ENCODE results near the gene MLH1. TPM values are rescaled to one million over a fixed set of nuclear protein-coding genes. Genes with fewer than 3 reads are reported as not detected.
"Not testable (repeated sequence)": the region's sequence is repeated elsewhere in the genome, so short reads cannot be mapped to it uniquely, and the experiment has no call there.

MLH1 gene
- total and polyA plus RNA-seq, 10 donors = 16.6 to 38.8 (median 30.4) TPM

DNA sequence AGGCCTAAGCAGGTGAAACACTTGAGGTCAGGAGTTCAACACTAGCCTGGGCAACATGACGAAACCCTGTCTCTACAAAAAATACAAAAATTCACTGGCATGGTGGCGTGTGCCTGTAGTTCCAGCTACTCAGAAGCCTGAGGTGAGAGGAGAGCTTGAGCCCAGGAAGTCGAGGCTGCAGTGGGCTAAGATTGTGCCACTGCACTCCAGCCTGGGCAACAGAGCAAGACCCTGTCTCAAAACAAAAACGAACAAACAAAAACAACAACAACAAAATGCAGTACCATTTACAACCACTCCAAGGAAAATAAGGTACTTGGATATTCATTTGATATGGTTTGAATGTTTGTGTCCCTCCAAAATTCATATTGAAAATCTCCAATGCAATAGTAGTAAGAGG lies 32.8 kb upstream of the MLH1 start:
- 83 to 91% (median 88%) methylated on average over 4 of the region's 4 CpGs for WGBS, 5 donors
- DNase-seq = no peak
- Histone ChIP-seq H3K27ac (no peak overlapping the region), H3K4me3 (no peak overlapping the region), H3K36me3 (no peaks in the 10 kb centered on the region), H3K4me1 (peaks cover 0 to 25% (median 4%) of the 10 kb centered on the region in 6 donors), H3K9me3 (no peaks in the 10 kb centered on the region), H3K27me3 (replicated peaks in 1 of 7) (no peaks in the 10 kb centered on the region)
- intact Hi-C loops (cut with DNase I; ENCODE audit: low total_unique reads) = no loop called here
- TF ChIP-seq POLR2AphosphoS5 (IDR thresholded peaks at IDR 0.05) = no peak
- no peak for TF ChIP-seq POLR2A (IDR thresholded peaks at IDR 0.05)
- TF ChIP-seq, protein P1, sequence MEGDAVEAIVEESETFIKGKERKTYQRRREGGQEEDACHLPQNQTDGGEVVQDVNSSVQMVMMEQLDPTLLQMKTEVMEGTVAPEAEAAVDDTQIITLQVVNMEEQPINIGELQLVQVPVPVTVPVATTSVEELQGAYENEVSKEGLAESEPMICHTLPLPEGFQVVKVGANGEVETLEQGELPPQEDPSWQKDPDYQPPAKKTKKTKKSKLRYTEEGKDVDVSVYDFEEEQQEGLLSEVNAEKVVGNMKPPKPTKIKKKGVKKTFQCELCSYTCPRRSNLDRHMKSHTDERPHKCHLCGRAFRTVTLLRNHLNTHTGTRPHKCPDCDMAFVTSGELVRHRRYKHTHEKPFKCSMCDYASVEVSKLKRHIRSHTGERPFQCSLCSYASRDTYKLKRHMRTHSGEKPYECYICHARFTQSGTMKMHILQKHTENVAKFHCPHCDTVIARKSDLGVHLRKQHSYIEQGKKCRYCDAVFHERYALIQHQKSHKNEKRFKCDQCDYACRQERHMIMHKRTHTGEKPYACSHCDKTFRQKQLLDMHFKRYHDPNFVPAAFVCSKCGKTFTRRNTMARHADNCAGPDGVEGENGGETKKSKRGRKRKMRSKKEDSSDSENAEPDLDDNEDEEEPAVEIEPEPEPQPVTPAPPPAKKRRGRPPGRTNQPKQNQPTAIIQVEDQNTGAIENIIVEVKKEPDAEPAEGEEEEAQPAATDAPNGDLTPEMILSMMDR (IDR thresholded peaks at IDR 0.05 in 8 of 11, conservative IDR thresholded peaks at IDR 0.05 in 3 of 11) = peak in 1 of 11 experiments; percentile 3

DNA sequence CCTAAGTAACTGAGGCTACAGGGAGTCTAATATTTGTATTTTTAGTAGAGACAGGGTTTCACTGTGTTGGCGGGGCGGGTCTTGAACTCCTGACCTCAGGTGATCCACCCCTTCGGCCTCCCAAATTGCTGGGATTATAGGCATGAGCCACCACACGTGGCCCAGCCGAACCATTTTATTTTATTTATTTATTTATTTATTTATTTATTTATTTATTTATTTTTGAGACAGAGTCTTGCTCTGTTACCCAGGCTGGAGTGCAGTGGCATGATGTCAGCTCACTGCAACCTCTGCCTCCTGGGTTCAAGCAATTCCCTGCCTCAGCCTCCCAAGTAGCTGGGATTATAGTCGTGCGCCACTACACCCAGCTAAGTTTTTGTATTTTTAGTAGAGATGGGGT lies 30.3 kb upstream of the MLH1 start:
- peaks cover 0 to 19% (median 4%) of the 10 kb centered on the region in 6 donors for H3K4me1 ChIP-seq
- 95 to 98% (median 96%) methylated on average over 7 of the region's 7 CpGs for WGBS, 5 donors
- DNase-seq; H3K27ac ChIP-seq; H3K9me3 ChIP-seq; intact Hi-C loops (cut with DNase I; ENCODE audit: low total_unique reads); H3K27me3 ChIP-seq (replicated peaks in 1 of 7); H3K4me3 ChIP-seq; H3K36me3 ChIP-seq: not testable (repeated sequence)

DNA sequence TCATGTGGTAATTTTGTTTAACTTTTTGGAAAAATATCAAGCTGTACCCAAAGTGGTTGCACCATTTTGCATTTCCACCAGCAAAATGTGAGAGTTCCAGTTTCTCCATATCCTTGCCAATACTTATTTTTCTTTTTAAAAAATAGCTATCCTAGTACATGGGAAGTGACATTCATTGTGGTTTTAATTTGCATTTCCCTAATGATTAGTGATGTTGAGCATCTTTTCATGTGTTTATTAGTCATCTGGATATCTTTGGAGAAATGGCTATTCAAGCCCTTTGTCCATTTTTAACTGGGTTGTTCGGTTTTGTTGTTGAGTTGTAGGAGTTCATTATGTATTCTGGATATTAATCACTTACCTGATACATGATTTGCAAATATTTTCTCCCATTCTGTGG lies 29.0 kb upstream of the MLH1 start:
- H3K9me3 ChIP-seq = no peaks in the 10 kb centered on the region
- H3K27me3 ChIP-seq (replicated peaks in 1 of 7) = no peaks in the 10 kb centered on the region
- TF ChIP-seq POLR2A (IDR thresholded peaks at IDR 0.05) (no peak), POLR2AphosphoS5 (IDR thresholded peaks at IDR 0.05) (no peak)
- TF ChIP-seq, protein P1 (IDR thresholded peaks at IDR 0.05 in 8 of 11, conservative IDR thresholded peaks at IDR 0.05 in 3 of 11) = no peak
- H3K36me3 ChIP-seq = no peaks in the 10 kb centered on the region
- no peak overlapping the region for H3K4me3 ChIP-seq
- H3K27ac ChIP-seq = no peak overlapping the region
- WGBS, 5 donors = 86 to 93% (median 91%) methylated on average over 1 of the region's 1 CpG
- DNase-seq = no peak
- intact Hi-C loops (cut with DNase I; ENCODE audit: low total_unique reads) = no loop called here
- peaks cover 0 to 14% (median 3%) of the 10 kb centered on the region in 6 donors for H3K4me1 ChIP-seq

DNA sequence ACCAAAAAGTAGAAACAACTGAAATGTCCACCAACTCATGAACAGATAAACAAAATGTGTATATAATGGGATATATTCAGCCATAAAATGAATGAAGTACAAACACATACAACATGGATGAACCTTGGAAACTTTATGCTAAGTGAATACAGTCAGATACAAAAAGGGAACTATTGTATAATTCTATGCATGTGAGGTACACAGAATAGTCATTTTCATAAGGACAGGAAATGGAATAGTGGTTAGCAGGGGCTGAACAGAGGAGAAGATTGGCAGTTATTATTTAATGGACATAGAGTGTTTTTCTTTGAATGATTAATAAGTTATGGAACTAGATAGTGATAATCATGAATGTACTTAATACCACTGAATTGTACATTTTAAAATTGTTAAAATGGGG lies 28.5 kb upstream of the MLH1 start:
- Histone ChIP-seq H3K9me3 (no peaks in the 10 kb centered on the region), H3K4me1 (peaks cover 0 to 19% (median 6%) of the 10 kb centered on the region in 6 donors), H3K27ac (no peak overlapping the region), H3K27me3 (replicated peaks in 1 of 7) (no peaks in the 10 kb centered on the region), H3K36me3 (no peaks in the 10 kb centered on the region), H3K4me3 (no peak overlapping the region)
- intact Hi-C loops (cut with DNase I; ENCODE audit: low total_unique reads) = no loop called here
- no peak for TF ChIP-seq POLR2AphosphoS5 (IDR thresholded peaks at IDR 0.05)
- TF ChIP-seq, protein P1 (IDR thresholded peaks at IDR 0.05 in 8 of 11, conservative IDR thresholded peaks at IDR 0.05 in 3 of 11) = no peak
- TF ChIP-seq POLR2A (IDR thresholded peaks at IDR 0.05) = no peak
- DNase-seq = no peak

DNA sequence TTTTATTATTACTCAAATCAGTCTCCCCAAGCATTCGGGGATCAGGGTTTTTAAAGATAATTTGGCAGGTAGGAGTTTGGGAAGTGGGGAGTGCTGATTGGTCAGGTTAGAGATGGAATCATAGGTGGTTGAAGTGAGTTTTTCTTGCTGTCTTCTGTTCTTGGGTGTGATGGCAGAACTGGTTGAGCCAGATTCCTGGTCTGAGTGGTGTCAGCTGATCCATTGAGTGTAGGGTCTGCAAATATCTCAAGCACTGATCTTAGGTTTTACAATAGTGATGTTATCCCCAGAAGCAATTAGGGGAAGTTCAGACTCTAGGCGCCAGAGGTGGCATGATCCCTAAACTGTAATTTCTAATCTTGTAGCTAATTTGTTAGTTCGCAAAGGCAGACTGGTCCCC lies 27.9 kb upstream of the MLH1 start:
- WGBS, 5 donors = 80 to 90% (median 83%) methylated on average over 3 of the region's 3 CpGs
- Histone ChIP-seq H3K36me3 (no peaks in the 10 kb centered on the region), H3K27ac (no peak overlapping the region), H3K27me3 (replicated peaks in 1 of 7) (no peaks in the 10 kb centered on the region), H3K4me3 (no peak overlapping the region), H3K4me1 (peaks cover 0 to 26% (median 12%) of the 10 kb centered on the region in 6 donors), H3K9me3 (no peaks in the 10 kb centered on the region)
- intact Hi-C loops (cut with DNase I; ENCODE audit: low total_unique reads) = no loop called here
- no peak for DNase-seq
- no peak for TF ChIP-seq POLR2AphosphoS5 (IDR thresholded peaks at IDR 0.05)
- TF ChIP-seq POLR2A (IDR thresholded peaks at IDR 0.05) = no peak
- TF ChIP-seq, protein P1 (IDR thresholded peaks at IDR 0.05 in 8 of 11, conservative IDR thresholded peaks at IDR 0.05 in 3 of 11) = no peak

Measured in spleen (tissue), 11 donors.